GM06990 (cell line): ENCODE results near the gene BZW1.
"Not testable (repeated sequence)": the region's sequence is repeated elsewhere in the genome, so short reads cannot be mapped to it uniquely, and the experiment has no call there.

Source experiments
- DNase-seq: peaks from one replicate; pipeline ENCODE4 v3.0.0-alpha.2; 2011; ENCODE audit not compliant: insufficient read length; ENCODE audit errors: extremely low read depth
- H3K27me3 ChIP-seq: replicated peaks from 2 replicates; pipeline ENCODE4 v1.6.0; 2011; ENCODE audit warnings: low read length; ENCODE audit not compliant: control insufficient read depth, insufficient read depth
- H3K36me3 ChIP-seq: 2 replicates; pipeline ENCODE4 v1.5.1; 2011; ENCODE audit warnings: low read length; ENCODE audit not compliant: control insufficient read depth, insufficient read depth
- H3K4me3 ChIP-seq: replicated peaks from 2 replicates; pipeline ENCODE4 v1.5.1; 2011; ENCODE audit warnings: low read depth, mild to moderate bottlenecking, control low read depth, low read length
- TF ChIP-seq, protein P1 (sequence below): IDR thresholded peaks from 2 replicates; pipeline ENCODE4 v1.5.1; 2011; ENCODE audit warnings: low read length, control low read depth, mild to moderate bottlenecking, inconsistent platforms; ENCODE audit not compliant: insufficient read depth, poor library complexity, severe bottlenecking

BZW1 gene

DNA sequence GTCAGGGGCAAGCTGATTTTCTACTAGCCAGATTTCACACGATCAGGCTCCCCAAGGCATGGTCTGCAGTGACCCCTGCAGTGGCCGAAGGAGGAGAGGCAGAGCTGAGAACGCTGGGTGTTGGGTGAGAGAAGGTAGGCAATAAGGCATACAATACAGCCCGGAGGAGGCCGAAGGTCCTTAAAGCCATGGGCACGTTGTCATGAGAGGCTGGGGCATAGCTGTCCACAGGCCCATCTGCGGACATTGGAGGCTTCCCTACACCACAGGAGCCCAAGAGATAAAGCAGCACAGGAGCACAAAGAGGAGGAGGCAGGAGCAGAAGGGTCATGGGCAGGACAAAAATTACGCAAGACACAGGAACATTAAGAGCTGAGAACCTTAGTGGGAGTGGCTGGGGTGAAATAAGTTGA, 16.7 kb upstream of the BZW1 start:
- no peak for DNase-seq
- Histone ChIP-seq H3K27me3 (peaks cover 2% of the 10 kb centered on the region; the same call in 1 of the 2 replicates), H3K36me3 (no peaks in the 10 kb centered on the region), H3K4me3 (no peak overlapping the region)
- TF ChIP-seq, protein P1, sequence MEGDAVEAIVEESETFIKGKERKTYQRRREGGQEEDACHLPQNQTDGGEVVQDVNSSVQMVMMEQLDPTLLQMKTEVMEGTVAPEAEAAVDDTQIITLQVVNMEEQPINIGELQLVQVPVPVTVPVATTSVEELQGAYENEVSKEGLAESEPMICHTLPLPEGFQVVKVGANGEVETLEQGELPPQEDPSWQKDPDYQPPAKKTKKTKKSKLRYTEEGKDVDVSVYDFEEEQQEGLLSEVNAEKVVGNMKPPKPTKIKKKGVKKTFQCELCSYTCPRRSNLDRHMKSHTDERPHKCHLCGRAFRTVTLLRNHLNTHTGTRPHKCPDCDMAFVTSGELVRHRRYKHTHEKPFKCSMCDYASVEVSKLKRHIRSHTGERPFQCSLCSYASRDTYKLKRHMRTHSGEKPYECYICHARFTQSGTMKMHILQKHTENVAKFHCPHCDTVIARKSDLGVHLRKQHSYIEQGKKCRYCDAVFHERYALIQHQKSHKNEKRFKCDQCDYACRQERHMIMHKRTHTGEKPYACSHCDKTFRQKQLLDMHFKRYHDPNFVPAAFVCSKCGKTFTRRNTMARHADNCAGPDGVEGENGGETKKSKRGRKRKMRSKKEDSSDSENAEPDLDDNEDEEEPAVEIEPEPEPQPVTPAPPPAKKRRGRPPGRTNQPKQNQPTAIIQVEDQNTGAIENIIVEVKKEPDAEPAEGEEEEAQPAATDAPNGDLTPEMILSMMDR, result no peak

DNA sequence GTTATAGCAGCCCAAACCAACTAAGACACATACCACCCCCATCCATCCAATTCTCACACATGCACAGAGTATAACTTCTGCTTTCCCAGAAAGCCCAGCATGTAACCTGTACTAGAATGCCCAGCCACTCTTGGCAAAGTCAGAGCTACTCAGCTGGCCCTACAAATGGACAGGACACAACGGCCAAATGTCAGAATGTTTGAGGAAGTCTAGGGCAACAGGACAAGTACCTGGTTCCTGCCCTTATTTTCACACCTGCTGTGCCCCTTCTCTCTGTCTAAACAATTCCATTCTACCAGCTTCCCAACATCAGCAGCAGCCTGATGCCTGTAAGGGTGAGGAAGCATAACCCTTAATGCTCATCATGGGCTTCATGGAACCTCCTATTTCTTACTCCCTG, 15.1 kb upstream of the BZW1 start:
- Histone ChIP-seq H3K27me3 (peaks cover 2% of the 10 kb centered on the region; the same call in 1 of the 2 replicates), H3K4me3 (no peak overlapping the region), H3K36me3 (no peaks in the 10 kb centered on the region)
- no peak for DNase-seq
- TF ChIP-seq, protein P1, result no peak

DNA sequence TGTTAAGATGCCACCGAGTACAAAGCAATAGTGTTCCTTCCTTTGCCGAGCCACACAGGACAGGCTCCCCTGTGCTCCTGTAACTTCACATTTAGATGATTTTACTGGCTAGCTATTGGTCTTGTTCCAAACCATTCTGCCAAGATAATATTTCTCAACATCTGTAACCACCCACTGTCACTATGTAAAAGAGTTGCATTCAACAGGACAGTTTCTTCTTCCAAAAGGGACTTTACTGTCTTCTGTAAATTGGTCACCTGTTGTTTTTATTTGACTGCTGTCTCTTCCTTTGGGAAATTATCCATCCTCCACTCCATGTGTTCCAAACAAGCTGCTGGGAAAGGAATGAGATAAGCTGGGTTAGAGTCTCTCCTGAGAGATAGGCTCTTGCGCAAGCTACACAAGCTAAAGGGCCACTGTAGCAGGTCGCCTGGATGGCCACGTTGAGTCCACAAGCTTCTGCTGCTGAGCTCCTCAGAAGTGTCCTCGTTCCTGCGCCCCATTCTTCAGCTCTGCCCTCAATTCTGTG, 14.4 kb upstream of the BZW1 start:
- no peak for DNase-seq
- Histone ChIP-seq H3K4me3 (no peak overlapping the region), H3K36me3 (no peaks in the 10 kb centered on the region), H3K27me3 (peaks cover 2% of the 10 kb centered on the region; the same call in 1 of the 2 replicates)
- TF ChIP-seq, protein P1, result no peak

DNA sequence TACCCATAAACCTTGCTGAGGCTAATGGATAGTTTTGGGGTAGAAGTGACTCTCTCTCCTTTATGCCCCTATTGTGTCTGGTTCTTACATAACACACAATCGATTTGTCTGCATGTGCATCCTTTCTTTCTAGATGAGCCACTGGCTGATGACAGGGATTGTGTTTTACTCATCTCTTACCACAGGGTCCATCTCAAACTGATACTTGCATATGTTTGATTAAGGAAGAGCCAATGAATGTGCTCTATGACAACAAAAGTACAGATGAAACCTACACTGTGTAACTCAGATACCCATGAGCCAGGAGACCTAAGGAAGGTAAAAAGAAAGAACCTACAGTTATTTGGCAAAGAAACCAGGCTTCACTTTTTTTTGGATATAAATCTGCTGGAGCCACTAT, 13.2 kb upstream of the BZW1 start:
- no peaks in the 10 kb centered on the region for H3K36me3 ChIP-seq
- TF ChIP-seq, protein P1, result no peak
- no peak overlapping the region for H3K4me3 ChIP-seq
- peaks cover 2% of the 10 kb centered on the region; the same call in 1 of the 2 replicates for H3K27me3 ChIP-seq
- DNase-seq, result no peak

DNA sequence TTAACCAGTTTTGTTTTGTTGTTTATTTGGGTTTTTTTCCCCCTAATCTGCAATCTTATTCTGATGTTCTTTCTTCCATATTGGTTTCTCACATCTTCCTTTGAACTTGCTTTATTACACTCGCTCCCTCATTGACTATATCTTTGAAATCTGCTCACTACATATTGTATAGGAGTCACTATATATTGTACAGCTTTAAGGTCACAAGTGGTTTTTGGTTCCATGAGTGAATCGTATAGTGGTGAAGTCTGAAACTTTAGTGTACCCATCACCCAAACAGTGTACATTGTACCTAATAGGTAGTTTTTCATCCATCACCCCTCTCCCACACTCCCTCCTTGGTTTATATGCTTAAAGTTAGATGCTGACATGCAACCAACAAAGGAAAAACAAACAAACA, 11.3 kb upstream of the BZW1 start:
- H3K36me3 ChIP-seq, result no peaks in the 10 kb centered on the region
- no peak overlapping the region for H3K4me3 ChIP-seq
- H3K27me3 ChIP-seq, result peaks cover 3% of the 10 kb centered on the region; the same call in 1 of the 2 replicates
- TF ChIP-seq, protein P1, result no peak
- no peak for DNase-seq

DNA sequence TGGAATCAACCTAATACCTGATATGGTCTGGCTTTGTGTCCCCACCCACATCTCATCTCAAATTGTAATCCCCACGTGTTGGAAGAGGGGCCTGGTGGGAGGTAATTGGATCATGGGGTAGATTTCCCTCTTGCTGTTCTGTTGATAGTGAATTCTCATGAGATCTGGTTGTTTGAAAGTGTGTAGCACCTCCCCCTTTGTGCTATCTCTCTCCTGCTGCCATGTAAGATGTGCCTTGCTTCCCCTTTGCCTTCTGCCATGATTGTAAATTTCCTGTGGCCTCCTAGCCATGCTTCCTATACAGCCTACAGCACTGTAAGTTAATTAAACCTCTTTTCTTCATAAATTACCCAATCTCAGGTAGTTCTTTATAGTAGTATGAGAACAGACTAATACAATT, 10.3 kb upstream of the BZW1 start:
- DNase-seq, H3K4me3 ChIP-seq, H3K27me3 ChIP-seq, H3K36me3 ChIP-seq: not testable (repeated sequence)
